Lung (tissue), 12 donors: ENCODE data around the gene AMACR. TPM values are rescaled to one million over a fixed set of nuclear protein-coding genes. Genes with fewer than 3 reads are reported as not detected.
A peak's percentile ranks its signal among the peaks of the same experiment; 100 is the strongest.

Experiments used
- ATAC-seq: fragments of 200-7000 bp; cut with Tn5 transposase; one replicate; pipeline ENCODE4 v1.9.1; 2020; ENCODE audit warnings: moderate number of reproducible peaks; ENCODE audit not compliant: insufficient read depth, low FRiP score
- DNase-seq, 3 donors: peaks; one replicate each; pipeline ENCODE4 v3.0.0-alpha.2; 2013 to 2017
- H3K27ac ChIP-seq, 2 donors: one replicate each; pipeline ENCODE4 v1.5.1; 2013; ENCODE audit warnings: mild to moderate bottlenecking in 2 of 2, moderate library complexity in 2 of 2, control low read depth in 1 of 2, inconsistent platforms in 1 of 2, low read depth in 1 of 2, low read length in 1 of 2
- H3K27me3 ChIP-seq, 3 donors: one replicate each; pipeline ENCODE4 v1.5.1; 2013; ENCODE audit warnings: low read length in 2 of 3; ENCODE audit not compliant: control insufficient read depth in 3 of 3, insufficient read depth in 3 of 3
- H3K36me3 ChIP-seq, 4 donors: one replicate each; pipeline ENCODE4 v1.5.1; 2013; ENCODE audit warnings: low read length in 4 of 4, mild to moderate bottlenecking in 1 of 4, moderate library complexity in 1 of 4; ENCODE audit not compliant: control insufficient read depth in 4 of 4, insufficient read depth in 4 of 4
- H3K4me1 ChIP-seq, 5 donors: one replicate each; pipeline ENCODE4 v1.5.1; 2013; ENCODE audit warnings: low read length in 5 of 5, mild to moderate bottlenecking in 2 of 5, moderate library complexity in 1 of 5; ENCODE audit not compliant: control insufficient read depth in 5 of 5, insufficient read depth in 5 of 5
- H3K4me3 ChIP-seq: one replicate; pipeline ENCODE4 v1.5.1; 2013; ENCODE audit warnings: mild to moderate bottlenecking, control low read depth, moderate library complexity
- H3K9ac ChIP-seq, 2 donors: one replicate each; pipeline ENCODE4 v1.5.1; 2013; ENCODE audit warnings: low read length in 2 of 2, control low read depth in 1 of 2; ENCODE audit not compliant: insufficient read depth in 1 of 2
- H3K9me3 ChIP-seq, 4 donors: one replicate each; pipeline ENCODE4 v1.5.1; 2013; ENCODE audit warnings: low read length in 3 of 4, mild to moderate bottlenecking in 1 of 4, moderate library complexity in 1 of 4; ENCODE audit not compliant: control insufficient read depth in 4 of 4, insufficient read depth in 3 of 4
- WGBS, 2 donors: extraction: QIAGEN DNeasy Blood & Tissue Kit; methylation state at CpG; one replicate each; pipeline ENCODE4 v1.1.7; 2013; 5-methylcytosine and 5-hydroxymethylcytosine counted together
- polyA plus RNA-seq, 2 donors: library from polyadenylated mRNA; stranded (reverse); fragments of 200-250 nt; gene quantifications; one replicate each; pipeline ENCODE4 v1.2.1, GENCODE V29; 2013
- total RNA-seq, 2 donors: library from RNA; depleted of rRNA in 1 of 2; stranded (reverse); fragments of >200 nt in 1 of 2; gene quantifications; one replicate each; pipeline ENCODE4 v1.2.1, GENCODE V29; 2014 to 2021
- TF ChIP-seq, protein P1 (sequence below): IDR thresholded peaks from 2 replicates; pipeline ENCODE4 v1.5.1; 2012; ENCODE audit warnings: mild to moderate bottlenecking; ENCODE audit errors: control extremely low read depth, extremely low read depth
- donor health status: control.
- donor health status: control.
- donor health status: Bipolar disorder and iron deficiency.
- donor health status: healthy.
- donor health status: DM: yes; HTN: yes; CAD: no.

AMACR gene
- total and polyA plus RNA-seq, 4 donors = 5.9 to 16.1 (median 8.2) TPM

DNA sequence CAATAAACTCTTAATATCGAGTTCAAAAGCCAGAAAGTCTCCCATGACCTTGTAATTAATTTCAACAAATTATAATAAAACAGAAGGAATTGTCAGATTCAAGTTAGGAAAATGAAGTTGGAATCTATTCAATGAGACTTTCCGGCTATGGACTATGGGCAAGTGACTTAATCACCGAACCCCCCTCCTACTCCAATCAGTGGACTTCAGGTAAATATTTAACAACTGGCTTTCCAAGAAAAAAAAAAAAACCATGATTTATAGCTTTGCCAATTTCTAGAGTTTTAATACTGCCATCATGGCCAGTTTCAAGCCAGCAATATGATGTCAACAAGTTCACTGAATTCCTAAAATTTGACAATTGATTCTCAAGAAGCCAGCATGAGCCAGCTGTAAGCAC lies 27.8 kb downstream of the AMACR start:
- no peak overlapping the region for H3K9ac ChIP-seq
- no peaks in the 10 kb centered on the region for H3K36me3 ChIP-seq
- 93 to 98% methylated on average over 3 of the region's 3 CpGs for WGBS, 2 donors
- no peak overlapping the region for H3K4me3 ChIP-seq
- no peak for DNase-seq
- H3K27ac ChIP-seq = no peak overlapping the region
- no peaks in the 10 kb centered on the region for H3K27me3 ChIP-seq
- no peak for ATAC-seq
- no peaks in the 10 kb centered on the region for H3K9me3 ChIP-seq
- peaks cover 0 to 12% (median 7%) of the 10 kb centered on the region in 5 donors for H3K4me1 ChIP-seq
- TF ChIP-seq, protein P1, sequence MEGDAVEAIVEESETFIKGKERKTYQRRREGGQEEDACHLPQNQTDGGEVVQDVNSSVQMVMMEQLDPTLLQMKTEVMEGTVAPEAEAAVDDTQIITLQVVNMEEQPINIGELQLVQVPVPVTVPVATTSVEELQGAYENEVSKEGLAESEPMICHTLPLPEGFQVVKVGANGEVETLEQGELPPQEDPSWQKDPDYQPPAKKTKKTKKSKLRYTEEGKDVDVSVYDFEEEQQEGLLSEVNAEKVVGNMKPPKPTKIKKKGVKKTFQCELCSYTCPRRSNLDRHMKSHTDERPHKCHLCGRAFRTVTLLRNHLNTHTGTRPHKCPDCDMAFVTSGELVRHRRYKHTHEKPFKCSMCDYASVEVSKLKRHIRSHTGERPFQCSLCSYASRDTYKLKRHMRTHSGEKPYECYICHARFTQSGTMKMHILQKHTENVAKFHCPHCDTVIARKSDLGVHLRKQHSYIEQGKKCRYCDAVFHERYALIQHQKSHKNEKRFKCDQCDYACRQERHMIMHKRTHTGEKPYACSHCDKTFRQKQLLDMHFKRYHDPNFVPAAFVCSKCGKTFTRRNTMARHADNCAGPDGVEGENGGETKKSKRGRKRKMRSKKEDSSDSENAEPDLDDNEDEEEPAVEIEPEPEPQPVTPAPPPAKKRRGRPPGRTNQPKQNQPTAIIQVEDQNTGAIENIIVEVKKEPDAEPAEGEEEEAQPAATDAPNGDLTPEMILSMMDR = no peak

- ATAC-seq = no peak
- Histone ChIP-seq H3K36me3 (no peaks in the 10 kb centered on the region), H3K9ac (no peak overlapping the region), H3K9me3 (no peaks in the 10 kb centered on the region), H3K27ac (no peak overlapping the region), H3K4me1 (peaks cover 0 to 14% (median 3%) of the 10 kb centered on the region in 5 donors), H3K4me3 (no peak overlapping the region), H3K27me3 (no peaks in the 10 kb centered on the region)
- DNase-seq = no peak
- TF ChIP-seq, protein P1 = no peak
- WGBS, 2 donors = 70 to 79% methylated on average over 1 of the region's 1 CpG
Measured at GRCh38 chr5:33978306-33978705, 29.5 kb downstream of the AMACR start.

- Histone ChIP-seq H3K4me3 (no peak overlapping the region), H3K9me3 (no peaks in the 10 kb centered on the region), H3K27me3 (no peaks in the 10 kb centered on the region), H3K4me1 (peaks cover 0 to 14% (median 3%) of the 10 kb centered on the region in 5 donors), H3K9ac (no peak overlapping the region), H3K27ac (no peak overlapping the region), H3K36me3 (no peaks in the 10 kb centered on the region)
- WGBS, 2 donors = 68 to 92% methylated on average over 1 of the region's 1 CpG
- ATAC-seq (no peak), DNase-seq (no peak)
- TF ChIP-seq, protein P1 = no peak
Measured at GRCh38 chr5:33976307-33976706, 31.5 kb downstream of the AMACR start.

GRCh38 chr5:33975852-33976251 lies 32.0 kb downstream of the AMACR start:
- Histone ChIP-seq H3K4me3 (no peak overlapping the region), H3K36me3 (no peaks in the 10 kb centered on the region), H3K9ac (no peak overlapping the region), H3K27ac (no peak overlapping the region), H3K4me1 (peaks cover 0 to 14% (median 2%) of the 10 kb centered on the region in 5 donors), H3K9me3 (no peaks in the 10 kb centered on the region), H3K27me3 (no peaks in the 10 kb centered on the region)
- WGBS, 2 donors = 42 to 64% methylated on average over 5 of the region's 5 CpGs
- DNase-seq = peak; percentile 43 to 91 (median 85)
- no peak for ATAC-seq
- TF ChIP-seq, protein P1 = no peak
